PC-3 (cell line): ENCODE data around the gene EPB41L5.

Experiments
- CTCF ChIP-seq: fragments of 300-600 bp; sonication (generic); conservative IDR thresholded peaks from 2 replicates; pipeline ENCODE4 v1.5.1; 2017; ENCODE audit warnings: antibody characterized with exemption, low read depth, mild to moderate bottlenecking, low read length
- EZH2 ChIP-seq: fragments of 300-600 bp; sonication (generic); IDR thresholded peaks from one replicate; pipeline ENCODE4 v1.6.1; 2017; ENCODE audit warnings: antibody characterized with exemption, mild to moderate bottlenecking, low read length; ENCODE audit not compliant: unreplicated experiment

GRCh38 chr2:120219766-120220165, 206.9 kb downstream of the EPB41L5 start:
- TF ChIP-seq CTCF (no peak), EZH2 (no peak)
